ENCODE measurements around the gene CROCC.

CROCC gene

GRCh38 chr1:16988210-16988609, 66.5 kb downstream of the CROCC start:
- no peak for DNase-seq

- DNase-seq, result no peak
Measured at GRCh38 chr1:16989676-16990391, 68.1 kb downstream of the CROCC start.

GRCh38 chr1:16991571-16991970, 69.8 kb downstream of the CROCC start:
- DNase-seq, result no peak

- no peak for DNase-seq
Measured at GRCh38 chr1:16992102-16992501, 70.4 kb downstream of the CROCC start.

- no peak for DNase-seq
Measured at GRCh38 chr1:16992675-16993074, 70.9 kb downstream of the CROCC start.

- no peak for DNase-seq
Measured at GRCh38 chr1:16993521-16994038, 71.8 kb downstream of the CROCC start.

- DNase-seq, result no peak
Measured at GRCh38 chr1:16996845-16997244, 75.1 kb downstream of the CROCC start.

- no peak for DNase-seq
Measured at GRCh38 chr1:16998589-16998988, 76.9 kb downstream of the CROCC start.

- DNase-seq, result no peak
Measured at GRCh38 chr1:16999863-17000262, 78.1 kb downstream of the CROCC start.

GRCh38 chr1:17001760-17002523, 80.2 kb downstream of the CROCC start:
- DNase-seq, result no peak

- DNase-seq, result no peak
Measured at GRCh38 chr1:17002524-17002902, 80.8 kb downstream of the CROCC start.

GRCh38 chr1:17004466-17005364, 83.0 kb downstream of the CROCC start:
- no peak for DNase-seq

- DNase-seq, result no peak
Measured at GRCh38 chr1:17005365-17005740, 83.6 kb downstream of the CROCC start.

GRCh38 chr1:17007121-17007520, 85.4 kb downstream of the CROCC start:
- no peak for DNase-seq

- no peak for DNase-seq
Measured at GRCh38 chr1:17008208-17008855, 86.6 kb downstream of the CROCC start.

GRCh38 chr1:17009706-17010105, 88.0 kb downstream of the CROCC start:
- DNase-seq, result no peak

- DNase-seq, result no peak
Measured at GRCh38 chr1:17011092-17011438, 89.3 kb downstream of the CROCC start.

GRCh38 chr1:17011439-17012307, 89.9 kb downstream of the CROCC start, which contains the start of gene ATP13A2:
Gene ATP13A2 (minus strand): TSS chr1:17011928. CDS start chr1:17011738, 190 bp downstream.
- peak; percentile 82 for DNase-seq

- no peak for DNase-seq
Measured at GRCh38 chr1:17012775-17013490, 91.2 kb downstream of the CROCC start.

- peak; percentile 4 for DNase-seq
Measured at GRCh38 chr1:17013491-17014320, 92.0 kb downstream of the CROCC start.

All from CD4-positive, alpha-beta T cell treated with Interleukin-17A for 1 hour (primary cell).